HCT116 (cell line): ENCODE data around the gene KANSL3.

Source experiments
- CTCF ChIP-seq, 3 experiments: fragments of 200-600 bp in 1 of 3; sonication (generic) in 1 of 3; IDR thresholded peaks in 2 of 3; conservative IDR thresholded peaks in 1 of 3; 2 replicates each; pipeline ENCODE4 v1.5.1; 2012 to 2017; ENCODE audit warnings: low read depth in 2 of 3, low read length in 2 of 3, antibody characterized with exemption in 1 of 3, borderline replicate concordance in 1 of 3, control low read depth in 1 of 3, mild to moderate bottlenecking in 1 of 3, mixed read lengths in 1 of 3, mixed run types in 1 of 3, moderate library complexity in 1 of 3; ENCODE audit not compliant: insufficient read depth in 1 of 3
- EZH2 ChIP-seq: fragments of 200-600 bp; sonication (generic); IDR thresholded peaks from 2 replicates; pipeline ENCODE4 v1.6.1; 2017; ENCODE audit warnings: antibody characterized with exemption, mixed run types
- EZH2phosphoT487 ChIP-seq: fragments of 200-600 bp; IDR thresholded peaks from 2 replicates; pipeline ENCODE4 v1.6.1; 2018; ENCODE audit warnings: antibody characterized with exemption, borderline replicate concordance
- JUND ChIP-seq: IDR thresholded peaks from 2 replicates; pipeline ENCODE4 v1.6.1; 2012
- POLR2A ChIP-seq: IDR thresholded peaks from 2 replicates; pipeline ENCODE4 v1.7.0; 2011; ENCODE audit warnings: borderline replicate concordance; ENCODE audit not compliant: insufficient read depth, insufficient read length; ENCODE audit errors: extremely low read depth
- POLR2AphosphoS5 ChIP-seq: IDR thresholded peaks from 2 replicates; pipeline ENCODE4 v1.6.1; 2011; ENCODE audit warnings: mild to moderate bottlenecking, low read depth, low read length, moderate library complexity
- RAD21 ChIP-seq: IDR thresholded peaks from 2 replicates; pipeline ENCODE4 v1.6.1; 2012; ENCODE audit warnings: low read depth, mild to moderate bottlenecking
- REST ChIP-seq: IDR thresholded peaks from 2 replicates; pipeline ENCODE4 v1.6.1; 2012; ENCODE audit warnings: low read depth
- SIN3A ChIP-seq: IDR thresholded peaks from 2 replicates; pipeline ENCODE4 v1.6.1; 2012; ENCODE audit warnings: low read depth
- SP1 ChIP-seq: IDR thresholded peaks from 2 replicates; pipeline ENCODE4 v1.6.1; 2012; ENCODE audit warnings: low read depth

- TF ChIP-seq REST (no peak), CTCF (IDR thresholded peaks at IDR 0.05 in 2 of 3, conservative IDR thresholded peaks at IDR 0.05 in 1 of 3; ENCODE audit: borderline replicate concordance in 1 of 3, insufficient read depth in 1 of 3, low read depth in 2 of 3, low read length in 2 of 3) (no peak), SIN3A (no peak), POLR2A (no peak), JUND (no peak), EZH2 (no peak), EZH2phosphoT487 (no peak), SP1 (no peak), RAD21 (no peak), POLR2AphosphoS5 (no peak)
Measured at GRCh38 chr2:96599941-96600340, 38.2 kb downstream of the KANSL3 start.
